Stimulated activated effector memory CD8-positive, alpha-beta T cell treated with anti-CD3 and anti-CD28 coated beads, Interleukin-12 subunit alpha, Interleukin-12 subunit beta, amount 100 ng/mL, for 72 hours (primary cell): ENCODE results near the gene CASP2.

Experiments
- ATAC-seq: fragments of 150-1000 bp; cut with Tn5 transposase; 2 replicates; pipeline ENCODE4 v1.10.0; 2021
- DNase-seq, 2 donors: peaks; one replicate each; pipeline ENCODE4 v3.0.0; 2021 to 2022; ENCODE audit warnings: low spot score in 2 of 2
- H3K27ac Mint-ChIP-seq: one replicate; pipeline ENCODE4 v1.8.0; 2022; ENCODE audit warnings: mild to moderate bottlenecking, mixed read lengths
- H3K36me3 Mint-ChIP-seq: one replicate; pipeline ENCODE4 v1.8.0; 2022; ENCODE audit warnings: mild to moderate bottlenecking, mixed read lengths
- H3K4me1 Mint-ChIP-seq: one replicate; pipeline ENCODE4 v1.8.0; 2022; ENCODE audit warnings: mixed read lengths
- H3K4me3 Mint-ChIP-seq: one replicate; pipeline ENCODE4 v1.8.0; 2022; ENCODE audit warnings: mild to moderate bottlenecking, mixed read lengths
- H3K9me3 Mint-ChIP-seq: one replicate; pipeline ENCODE4 v1.8.0; 2022; ENCODE audit warnings: mixed read lengths

Gene CASP2

GRCh38 chr7:143287935-143288826 lies at the start of gene CASP2:
Gene CASP2, plus strand, starts transcription at chr7:143288351. Its CDS starts 105 bp downstream, at chr7:143288456.
- ATAC-seq (peak; percentile 94), DNase-seq (peak; percentile 97 to 98)
- Mint-ChIP-seq H3K4me3 (peak within 1 kb of the TSS; percentile 92), H3K9me3 (no peaks in the 10 kb centered on the region), H3K36me3 (peaks cover 57% of the 10 kb centered on the region), H3K4me1 (peaks cover 54% of the 10 kb centered on the region), H3K27ac (peak within 1 kb of the TSS; percentile 94)

- ATAC-seq (no peak), DNase-seq (no peak)
- H3K9me3 Mint-ChIP-seq, result peaks cover 20% of the 10 kb centered on the region
- peak overlapping the region; percentile 25 for H3K4me3 Mint-ChIP-seq
- H3K4me1 Mint-ChIP-seq, result peaks cover 15% of the 10 kb centered on the region
- H3K36me3 Mint-ChIP-seq, result no peaks in the 10 kb centered on the region
- H3K27ac Mint-ChIP-seq, result peak overlapping the region; percentile 70
Observed at GRCh38 chr7:143239813-143240212, 48.3 kb upstream of the CASP2 start.

- H3K4me1 Mint-ChIP-seq, result peaks cover 21% of the 10 kb centered on the region
- DNase-seq (peak; percentile 39 to 77), ATAC-seq (peak; percentile 89)
- peak overlapping the region; percentile 70 for H3K27ac Mint-ChIP-seq
- H3K9me3 Mint-ChIP-seq, result peaks cover 16% of the 10 kb centered on the region
- H3K4me3 Mint-ChIP-seq, result peak overlapping the region; percentile 25
- H3K36me3 Mint-ChIP-seq, result no peaks in the 10 kb centered on the region
Observed at GRCh38 chr7:143240291-143241168, 47.6 kb upstream of the CASP2 start.

DNA sequence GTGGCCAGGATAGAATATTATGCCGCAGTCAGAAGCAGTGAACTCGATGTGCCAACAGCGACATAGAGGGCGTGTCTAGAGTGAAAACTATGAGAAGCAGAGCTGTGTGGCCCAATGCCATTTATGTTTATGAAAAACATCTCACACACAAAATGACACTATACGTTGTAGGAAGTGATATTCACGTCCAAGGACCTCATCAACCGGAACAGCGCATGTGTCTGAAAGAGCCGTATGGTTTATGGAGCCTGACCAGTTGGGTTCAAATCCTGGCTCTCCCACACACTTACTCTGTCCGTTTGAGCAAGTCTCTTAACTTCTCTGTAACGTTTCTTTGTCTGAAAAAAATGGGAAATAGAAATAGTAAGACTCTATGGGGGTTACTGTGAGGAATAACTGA lies 45.8 kb upstream of the CASP2 start:
- Mint-ChIP-seq H3K4me3 (no peak overlapping the region), H3K27ac (peak overlapping the region; percentile 24), H3K36me3 (no peaks in the 10 kb centered on the region), H3K9me3 (peaks cover 5% of the 10 kb centered on the region), H3K4me1 (peaks cover 37% of the 10 kb centered on the region)
- DNase-seq (no peak), ATAC-seq (no peak)

GRCh38 chr7:143243111-143243510 lies 45.0 kb upstream of the CASP2 start:
- Mint-ChIP-seq H3K9me3 (peaks cover 5% of the 10 kb centered on the region), H3K27ac (no peak overlapping the region), H3K4me1 (peaks cover 42% of the 10 kb centered on the region), H3K36me3 (no peaks in the 10 kb centered on the region), H3K4me3 (no peak overlapping the region)
- DNase-seq (no peak), ATAC-seq (no peak)

GRCh38 chr7:143243614-143244013 lies 44.5 kb upstream of the CASP2 start:
- Mint-ChIP-seq H3K4me1 (peaks cover 45% of the 10 kb centered on the region), H3K4me3 (peak overlapping the region; percentile 60), H3K36me3 (no peaks in the 10 kb centered on the region), H3K9me3 (peaks cover 5% of the 10 kb centered on the region), H3K27ac (peak overlapping the region; percentile 90)
- peak in 1 of 2 donors; percentile 41 for DNase-seq
- no peak for ATAC-seq

- no peak for ATAC-seq
- Mint-ChIP-seq H3K36me3 (no peaks in the 10 kb centered on the region), H3K4me3 (peak overlapping the region; percentile 60), H3K27ac (peak overlapping the region; percentile 93), H3K9me3 (peaks cover 5% of the 10 kb centered on the region), H3K4me1 (peaks cover 51% of the 10 kb centered on the region)
- no peak for DNase-seq
Observed at GRCh38 chr7:143244321-143244720, 43.8 kb upstream of the CASP2 start.

- Mint-ChIP-seq H3K4me1 (peaks cover 59% of the 10 kb centered on the region), H3K9me3 (peaks cover 10% of the 10 kb centered on the region), H3K4me3 (peak overlapping the region; percentile 60), H3K36me3 (no peaks in the 10 kb centered on the region), H3K27ac (peak overlapping the region; percentile 93)
- ATAC-seq, result peak; percentile 68
- no peak for DNase-seq
Observed at GRCh38 chr7:143245123-143245522, 43.0 kb upstream of the CASP2 start.

DNA sequence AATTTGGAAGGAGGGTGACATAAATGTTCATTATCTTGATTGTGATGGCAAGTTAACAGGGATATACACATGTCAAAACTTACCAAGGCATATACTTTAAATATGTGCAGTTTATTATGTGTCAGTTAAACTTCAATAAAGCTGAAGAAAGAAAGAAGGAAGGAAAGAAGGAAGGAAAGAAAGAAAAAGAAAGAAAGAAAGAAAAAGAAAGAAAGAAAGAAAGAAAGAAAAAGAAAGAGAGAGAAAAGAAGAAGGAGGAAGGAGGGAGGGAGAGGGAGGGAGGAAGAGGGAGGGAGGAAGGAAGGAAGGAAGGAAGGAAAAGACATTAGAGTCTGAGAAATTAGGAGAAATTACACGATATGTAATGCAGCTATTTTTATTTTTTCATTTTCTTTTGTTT lies 40.8 kb upstream of the CASP2 start:
- peaks cover 7% of the 10 kb centered on the region for H3K36me3 Mint-ChIP-seq
- DNase-seq, result no peak
- peak overlapping the region; percentile 63 for H3K27ac Mint-ChIP-seq
- H3K4me3 Mint-ChIP-seq, result no peak overlapping the region
- H3K9me3 Mint-ChIP-seq, result peaks cover 10% of the 10 kb centered on the region
- H3K4me1 Mint-ChIP-seq, result peaks cover 80% of the 10 kb centered on the region
- ATAC-seq, result no peak

DNA sequence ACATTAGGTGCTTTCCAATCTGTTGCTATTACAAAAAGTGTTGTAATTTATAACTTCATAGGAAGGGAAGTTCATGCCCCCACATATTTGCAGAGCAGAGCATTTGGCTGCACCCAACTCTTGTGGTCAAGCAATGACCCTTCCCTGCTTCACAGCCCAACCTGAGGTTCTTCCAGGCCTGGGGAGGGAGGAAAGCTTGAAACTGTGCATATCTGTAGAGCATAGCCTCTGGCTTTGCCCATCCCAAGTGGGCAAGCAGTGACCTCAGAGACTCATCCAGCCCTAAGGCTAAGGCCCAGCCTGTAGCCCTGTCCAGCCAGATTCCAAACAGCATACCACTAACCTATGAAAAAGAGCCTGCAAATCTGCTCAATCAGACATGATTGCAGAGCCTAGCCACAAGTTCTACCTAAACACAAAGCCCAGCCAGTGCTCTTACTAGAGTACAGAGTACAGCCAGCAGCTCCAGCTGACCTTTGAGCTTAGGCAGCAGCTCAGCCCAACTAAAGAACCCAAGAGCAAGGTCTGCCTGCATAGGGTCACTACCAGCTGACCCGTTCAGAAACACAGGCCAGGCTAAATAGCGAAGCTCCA lies 39.3 kb upstream of the CASP2 start:
- H3K27ac Mint-ChIP-seq, result no peak overlapping the region
- peaks cover 79% of the 10 kb centered on the region for H3K4me1 Mint-ChIP-seq
- H3K4me3 Mint-ChIP-seq, result no peak overlapping the region
- DNase-seq (no peak), ATAC-seq (no peak)
- H3K9me3 Mint-ChIP-seq, result peaks cover 15% of the 10 kb centered on the region
- H3K36me3 Mint-ChIP-seq, result peaks cover 7% of the 10 kb centered on the region

DNA sequence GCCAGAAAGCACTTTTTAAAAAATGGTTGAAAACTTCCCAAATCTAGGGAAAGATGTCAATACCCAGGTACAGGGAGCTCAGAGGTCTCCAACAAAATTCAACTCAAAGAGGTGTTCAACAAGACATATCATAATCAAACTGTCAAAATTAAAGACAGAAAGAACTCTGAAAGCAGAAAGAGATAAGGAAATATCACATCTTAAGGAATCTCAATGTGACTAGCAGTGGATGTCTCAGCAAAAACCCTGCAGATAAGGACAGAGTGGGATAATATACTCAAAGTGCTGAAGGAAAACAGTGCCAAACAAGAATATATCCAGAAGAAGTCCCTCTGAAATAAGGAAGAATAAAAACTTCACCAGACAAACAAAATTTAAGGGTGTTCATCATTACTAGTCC lies 38.0 kb upstream of the CASP2 start:
- Mint-ChIP-seq H3K36me3 (peaks cover 7% of the 10 kb centered on the region), H3K9me3 (peaks cover 15% of the 10 kb centered on the region), H3K27ac (peak overlapping the region; percentile 50), H3K4me1 (peaks cover 67% of the 10 kb centered on the region), H3K4me3 (peak overlapping the region; percentile 9)
- DNase-seq (no peak), ATAC-seq (no peak)

- peak overlapping the region; percentile 9 for H3K4me3 Mint-ChIP-seq
- H3K36me3 Mint-ChIP-seq, result peaks cover 7% of the 10 kb centered on the region
- DNase-seq (no peak), ATAC-seq (no peak)
- H3K9me3 Mint-ChIP-seq, result peaks cover 15% of the 10 kb centered on the region
- peaks cover 67% of the 10 kb centered on the region for H3K4me1 Mint-ChIP-seq
- H3K27ac Mint-ChIP-seq, result peak overlapping the region; percentile 50
Observed at GRCh38 chr7:143250822-143251221, 37.3 kb upstream of the CASP2 start.

GRCh38 chr7:143252006-143252405 lies 36.1 kb upstream of the CASP2 start:
- H3K36me3 Mint-ChIP-seq, result peaks cover 7% of the 10 kb centered on the region
- H3K4me3 Mint-ChIP-seq, result no peak overlapping the region
- H3K9me3 Mint-ChIP-seq, result peaks cover 10% of the 10 kb centered on the region
- DNase-seq (no peak), ATAC-seq (peak; percentile 58)
- H3K4me1 Mint-ChIP-seq, result peaks cover 65% of the 10 kb centered on the region
- peak overlapping the region; percentile 50 for H3K27ac Mint-ChIP-seq

GRCh38 chr7:143255564-143255963 lies 32.6 kb upstream of the CASP2 start:
- no peak overlapping the region for H3K4me3 Mint-ChIP-seq
- no peak for DNase-seq
- ATAC-seq, result no peak
- peak overlapping the region; percentile 21 for H3K27ac Mint-ChIP-seq
- peaks cover 56% of the 10 kb centered on the region for H3K4me1 Mint-ChIP-seq
- peaks cover 5% of the 10 kb centered on the region for H3K9me3 Mint-ChIP-seq
- H3K36me3 Mint-ChIP-seq, result peaks cover 7% of the 10 kb centered on the region

DNA sequence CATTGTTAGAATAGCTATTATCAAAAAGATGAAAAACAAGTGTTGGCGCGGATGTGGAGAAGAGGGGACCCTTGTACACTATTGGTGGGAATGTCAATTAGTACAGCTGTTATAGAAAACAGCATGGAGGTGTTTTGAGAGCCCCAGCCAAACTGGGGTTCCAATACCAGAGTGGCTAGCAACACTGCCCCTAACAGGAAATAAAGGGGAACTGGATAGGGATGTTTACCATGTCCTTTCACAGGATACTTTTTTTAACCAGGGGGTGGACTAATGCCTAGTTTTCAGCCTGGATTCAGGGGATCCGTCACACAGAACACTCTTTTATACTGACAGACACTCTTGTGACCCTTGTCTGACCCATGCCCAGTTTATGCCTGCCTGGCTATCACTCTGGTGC lies 31.8 kb upstream of the CASP2 start:
- Mint-ChIP-seq H3K36me3 (no peaks in the 10 kb centered on the region), H3K27ac (peak overlapping the region; percentile 21), H3K9me3 (peaks cover 5% of the 10 kb centered on the region), H3K4me1 (peaks cover 48% of the 10 kb centered on the region), H3K4me3 (no peak overlapping the region)
- ATAC-seq (peak; percentile 33), DNase-seq (no peak)
